Measurements from ENCODE around the gene EAPP. TPM values are rescaled to one million over a fixed set of nuclear protein-coding genes. Genes with fewer than 3 reads are reported as not detected.
"Not testable (repeated sequence)": the region's sequence is repeated elsewhere in the genome, so short reads cannot be mapped to it uniquely, and the experiment has no call there.

EAPP gene
- total RNA-seq, 5 donors from 2014 or later (not counting 1 experiment from before 2014, with no cell fraction given) = 48.9 to 77.7 (median 53.6) TPM

DNA sequence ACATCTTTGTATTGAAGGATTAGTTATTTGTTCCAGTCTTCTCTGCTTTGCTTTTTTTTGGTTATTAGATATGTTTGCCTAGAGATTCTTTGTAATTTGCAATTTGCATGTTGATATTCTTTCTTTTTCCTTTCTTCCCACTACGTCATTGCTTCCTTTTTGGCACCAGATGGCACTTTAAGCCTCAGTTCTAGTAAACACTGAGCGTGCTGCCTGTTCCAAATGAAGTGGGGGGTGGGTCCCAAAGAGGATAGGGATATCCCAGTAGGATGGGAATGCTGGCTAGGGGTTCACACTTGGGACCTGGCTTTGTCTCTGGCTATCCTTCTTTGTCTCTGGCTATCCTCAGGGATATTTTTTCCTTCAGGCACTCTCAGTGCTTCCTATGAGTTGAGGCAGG, 17.0 kb downstream of the EAPP start:
- WGBS (ENCODE audit: insufficient coverage) = no CpG with 5 or more reads among the region's 2 CpGs
- Mint-ChIP-seq H3K9me3 (no peaks in the 10 kb centered on the region), H3K27ac (peak overlapping the region in 1 of 2 donors; percentile 2), H3K4me3 (no peak overlapping the region), H3K4me1 (peaks cover 0 to 5% (median 0%) of the 10 kb centered on the region in 3 donors), H3K36me3 (peaks cover 54% of the 10 kb centered on the region), H3K27me3 (no peaks in the 10 kb centered on the region)
- POLR2A ChIA-PET = interaction anchor here in 1 of 2 donors (0.9 kb wide), 1 partner anchor 15 kb away, joined by 3 read pairs; no protein-coding TSS in a partner anchor
- ATAC-seq (replicated peaks in 1 of 4) = no peak
- H3K27me3 ChIP-seq (replicated peaks in 1 of 2; ENCODE audit: control insufficient read depth in 2 of 2, extremely low read depth in 1 of 2, insufficient read depth in 2 of 2, low read length in 1 of 2) = no peaks in the 10 kb centered on the region
- H3K27ac ChIP-seq (ENCODE audit: low read length) = no peak overlapping the region
- H3K9me3 ChIP-seq = no peaks in the 10 kb centered on the region
- no peak overlapping the region for H3K4me3 ChIP-seq (ENCODE audit: control insufficient read depth in 1 of 2, extremely low read depth in 1 of 2, low read length in 1 of 2)
- H3K36me3 ChIP-seq (ENCODE audit: control insufficient read depth in 2 of 2, extremely low read depth in 1 of 2, insufficient read depth in 1 of 2, low read length in 1 of 2) = peaks cover 18 to 81% of the 10 kb centered on the region in 2 donors
- no peaks in the 10 kb centered on the region for H3K4me1 ChIP-seq (ENCODE audit: control insufficient read depth in 1 of 2, extremely low read depth in 1 of 2, insufficient read depth in 2 of 2, low read length in 2 of 2)
- no peak for DNase-seq
- CTCF ChIA-PET = interaction anchor here in 1 of 2 donors (0.7 kb wide), 1 partner anchor 1054 kb away, joined by 3 read pairs; no protein-coding TSS in a partner anchor

- CTCF ChIA-PET = interaction anchor here (0.6 to 0.7 kb wide), 4 partner anchors 24 to 464 kb away, joined by 4 to 7 read pairs (median 5); no protein-coding TSS in a partner anchor
- H3K36me3 Mint-ChIP-seq = peaks cover 56% of the 10 kb centered on the region
- not testable (repeated sequence) for H3K27me3 Mint-ChIP-seq; H3K9me3 ChIP-seq; H3K4me3 ChIP-seq (ENCODE audit: control insufficient read depth in 1 of 2, extremely low read depth in 1 of 2, low read length in 1 of 2); H3K4me3 Mint-ChIP-seq; H3K27ac ChIP-seq (ENCODE audit: low read length); DNase-seq; H3K9me3 Mint-ChIP-seq; ATAC-seq (replicated peaks in 1 of 4); H3K27me3 ChIP-seq (replicated peaks in 1 of 2; ENCODE audit: control insufficient read depth in 2 of 2, extremely low read depth in 1 of 2, insufficient read depth in 2 of 2, low read length in 1 of 2); H3K27ac Mint-ChIP-seq; H3K4me1 ChIP-seq (ENCODE audit: control insufficient read depth in 1 of 2, extremely low read depth in 1 of 2, insufficient read depth in 2 of 2, low read length in 2 of 2); H3K4me1 Mint-ChIP-seq
- POLR2A ChIA-PET = interaction anchor here in 1 of 2 donors (0.6 kb wide), 1 partner anchor 24 kb away, joined by 4 read pairs; no protein-coding TSS in a partner anchor
- WGBS (ENCODE audit: insufficient coverage) = 98% methylated on average over 5 of the region's 6 CpGs
- peaks cover 17 to 70% of the 10 kb centered on the region in 2 donors for H3K36me3 ChIP-seq (ENCODE audit: control insufficient read depth in 2 of 2, extremely low read depth in 1 of 2, insufficient read depth in 1 of 2, low read length in 1 of 2)
These were observed 18.4 kb downstream of the EAPP start for GRCh38 chr14:34521071-34521470.

- H3K4me1 ChIP-seq (ENCODE audit: control insufficient read depth in 1 of 2, extremely low read depth in 1 of 2, insufficient read depth in 2 of 2, low read length in 2 of 2); H3K27me3 ChIP-seq (replicated peaks in 1 of 2; ENCODE audit: control insufficient read depth in 2 of 2, extremely low read depth in 1 of 2, insufficient read depth in 2 of 2, low read length in 1 of 2); H3K9me3 Mint-ChIP-seq; H3K4me3 Mint-ChIP-seq; ATAC-seq (replicated peaks in 1 of 4); H3K9me3 ChIP-seq; H3K27me3 Mint-ChIP-seq; H3K4me1 Mint-ChIP-seq; POLR2A ChIA-PET; H3K27ac ChIP-seq (ENCODE audit: low read length); DNase-seq; H3K4me3 ChIP-seq (ENCODE audit: control insufficient read depth in 1 of 2, extremely low read depth in 1 of 2, low read length in 1 of 2): not testable (repeated sequence)
- CTCF ChIA-PET = interaction anchor here in 1 of 2 donors (0.6 kb wide), 1 partner anchor 23 kb away, joined by 5 read pairs; no protein-coding TSS in a partner anchor
- H3K36me3 ChIP-seq (ENCODE audit: control insufficient read depth in 2 of 2, extremely low read depth in 1 of 2, insufficient read depth in 1 of 2, low read length in 1 of 2) = peaks cover 17 to 68% of the 10 kb centered on the region in 2 donors
- WGBS (ENCODE audit: insufficient coverage) = no CpG with 5 or more reads among the region's 7 CpGs
- Mint-ChIP-seq H3K27ac (peak overlapping the region in 1 of 2 donors; percentile 0), H3K36me3 (peaks cover 61% of the 10 kb centered on the region)
These were observed 19.1 kb downstream of the EAPP start for GRCh38 chr14:34520304-34520970.

GRCh38 chr14:34507884-34508283, 31.6 kb downstream of the EAPP start:
- Mint-ChIP-seq H3K9me3 (no peaks in the 10 kb centered on the region), H3K4me3 (no peak overlapping the region), H3K36me3 (no peaks in the 10 kb centered on the region), H3K4me1 (no peaks in the 10 kb centered on the region), H3K27ac (no peak overlapping the region), H3K27me3 (no peaks in the 10 kb centered on the region)
- no peaks in the 10 kb centered on the region for H3K36me3 ChIP-seq (ENCODE audit: control insufficient read depth in 2 of 2, extremely low read depth in 1 of 2, insufficient read depth in 1 of 2, low read length in 1 of 2)
- H3K4me3 ChIP-seq (ENCODE audit: control insufficient read depth in 1 of 2, extremely low read depth in 1 of 2, low read length in 1 of 2) = no peak overlapping the region
- no peak for DNase-seq
- ChIA-PET CTCF (no interaction called here), POLR2A (no interaction called here)
- H3K4me1 ChIP-seq (ENCODE audit: control insufficient read depth in 1 of 2, extremely low read depth in 1 of 2, insufficient read depth in 2 of 2, low read length in 2 of 2) = no peaks in the 10 kb centered on the region
- no peaks in the 10 kb centered on the region for H3K9me3 ChIP-seq
- no peak overlapping the region for H3K27ac ChIP-seq (ENCODE audit: low read length)
- no peaks in the 10 kb centered on the region for H3K27me3 ChIP-seq (replicated peaks in 1 of 2; ENCODE audit: control insufficient read depth in 2 of 2, extremely low read depth in 1 of 2, insufficient read depth in 2 of 2, low read length in 1 of 2)
- WGBS (ENCODE audit: insufficient coverage) = 100% methylated on average over 6 of the region's 11 CpGs
- no peak for ATAC-seq (replicated peaks in 1 of 4)

- Mint-ChIP-seq H3K27ac (no peak overlapping the region), H3K36me3 (no peaks in the 10 kb centered on the region), H3K4me1 (no peaks in the 10 kb centered on the region), H3K4me3 (no peak overlapping the region), H3K27me3 (no peaks in the 10 kb centered on the region), H3K9me3 (no peaks in the 10 kb centered on the region)
- Histone ChIP-seq H3K27me3 (replicated peaks in 1 of 2; ENCODE audit: control insufficient read depth in 2 of 2, extremely low read depth in 1 of 2, insufficient read depth in 2 of 2, low read length in 1 of 2) (no peaks in the 10 kb centered on the region), H3K4me1 (ENCODE audit: control insufficient read depth in 1 of 2, extremely low read depth in 1 of 2, insufficient read depth in 2 of 2, low read length in 2 of 2) (no peaks in the 10 kb centered on the region), H3K4me3 (ENCODE audit: control insufficient read depth in 1 of 2, extremely low read depth in 1 of 2, low read length in 1 of 2) (no peak overlapping the region), H3K9me3 (no peaks in the 10 kb centered on the region), H3K36me3 (ENCODE audit: control insufficient read depth in 2 of 2, extremely low read depth in 1 of 2, insufficient read depth in 1 of 2, low read length in 1 of 2) (no peaks in the 10 kb centered on the region), H3K27ac (ENCODE audit: low read length) (no peak overlapping the region)
- CTCF ChIA-PET = no interaction called here
- ATAC-seq (replicated peaks in 1 of 4) (no peak), DNase-seq (no peak)
- 79% methylated on average over 5 of the region's 9 CpGs for WGBS (ENCODE audit: insufficient coverage)
- POLR2A ChIA-PET = no interaction called here
These were observed 32.0 kb downstream of the EAPP start for GRCh38 chr14:34507459-34507858.

- H3K9me3 ChIP-seq; H3K4me1 Mint-ChIP-seq; H3K4me1 ChIP-seq (ENCODE audit: control insufficient read depth in 1 of 2, extremely low read depth in 1 of 2, insufficient read depth in 2 of 2, low read length in 2 of 2); CTCF ChIA-PET; H3K27ac Mint-ChIP-seq; POLR2A ChIA-PET; DNase-seq; H3K4me3 ChIP-seq (ENCODE audit: control insufficient read depth in 1 of 2, extremely low read depth in 1 of 2, low read length in 1 of 2); H3K36me3 ChIP-seq (ENCODE audit: control insufficient read depth in 2 of 2, extremely low read depth in 1 of 2, insufficient read depth in 1 of 2, low read length in 1 of 2); H3K27me3 Mint-ChIP-seq; H3K9me3 Mint-ChIP-seq; ATAC-seq (replicated peaks in 1 of 4); H3K4me3 Mint-ChIP-seq; H3K27ac ChIP-seq (ENCODE audit: low read length); H3K27me3 ChIP-seq (replicated peaks in 1 of 2; ENCODE audit: control insufficient read depth in 2 of 2, extremely low read depth in 1 of 2, insufficient read depth in 2 of 2, low read length in 1 of 2); H3K36me3 Mint-ChIP-seq: not testable (repeated sequence)
- WGBS (ENCODE audit: insufficient coverage) = 100% methylated on average over 2 of the region's 5 CpGs
These were observed 34.4 kb downstream of the EAPP start for GRCh38 chr14:34505124-34505491.

Measured in T-cell (primary cell).